WTC11 (cell line): ENCODE measurements around the gene IL11RA.

Experiments used
- CREB1 ChIP-seq: sonication (generic); formaldehyde crosslinking; IDR thresholded peaks from 2 replicates; pipeline ENCODE4 v1.8.0; 2023; ENCODE audit warnings: mild to moderate bottlenecking, missing genetic modification reagents
- JUN ChIP-seq: sonication (generic); formaldehyde crosslinking; IDR thresholded peaks from 2 replicates; pipeline ENCODE4 v1.8.0; 2023; ENCODE audit warnings: mild to moderate bottlenecking, missing genetic modification reagents
- ZNF263 ChIP-seq: sonication (generic); formaldehyde crosslinking; IDR thresholded peaks from 2 replicates; pipeline ENCODE4 v1.8.1; 2022; ENCODE audit warnings: low read depth, mild to moderate bottlenecking, moderate library complexity, missing genetic modification reagents
- TF ChIP-seq, protein P1 (sequence below): fragments of 200-600 bp; IDR thresholded peaks from 2 replicates; pipeline ENCODE4 v1.8.0; 2022; ENCODE audit warnings: antibody characterized with exemption

GRCh38 chr9:34684145-34684544 is 32.2 kb downstream of the IL11RA start:
- TF ChIP-seq CREB1 (CRISPR knock-in tag) (no peak), ZNF263 (CRISPR knock-in tag) (no peak), JUN (CRISPR knock-in tag) (no peak)
- TF ChIP-seq, protein P1, sequence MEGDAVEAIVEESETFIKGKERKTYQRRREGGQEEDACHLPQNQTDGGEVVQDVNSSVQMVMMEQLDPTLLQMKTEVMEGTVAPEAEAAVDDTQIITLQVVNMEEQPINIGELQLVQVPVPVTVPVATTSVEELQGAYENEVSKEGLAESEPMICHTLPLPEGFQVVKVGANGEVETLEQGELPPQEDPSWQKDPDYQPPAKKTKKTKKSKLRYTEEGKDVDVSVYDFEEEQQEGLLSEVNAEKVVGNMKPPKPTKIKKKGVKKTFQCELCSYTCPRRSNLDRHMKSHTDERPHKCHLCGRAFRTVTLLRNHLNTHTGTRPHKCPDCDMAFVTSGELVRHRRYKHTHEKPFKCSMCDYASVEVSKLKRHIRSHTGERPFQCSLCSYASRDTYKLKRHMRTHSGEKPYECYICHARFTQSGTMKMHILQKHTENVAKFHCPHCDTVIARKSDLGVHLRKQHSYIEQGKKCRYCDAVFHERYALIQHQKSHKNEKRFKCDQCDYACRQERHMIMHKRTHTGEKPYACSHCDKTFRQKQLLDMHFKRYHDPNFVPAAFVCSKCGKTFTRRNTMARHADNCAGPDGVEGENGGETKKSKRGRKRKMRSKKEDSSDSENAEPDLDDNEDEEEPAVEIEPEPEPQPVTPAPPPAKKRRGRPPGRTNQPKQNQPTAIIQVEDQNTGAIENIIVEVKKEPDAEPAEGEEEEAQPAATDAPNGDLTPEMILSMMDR: no peak
